Anterior cingulate cortex (tissue), 58 donors: ENCODE results near the gene MLLT1.

Experiments used
- DNase-seq, 58 donors: peaks; one replicate each; lab custom pipeline; 2025; lab: John Stamatoyannopoulos, UW

MLLT1 gene

DNA sequence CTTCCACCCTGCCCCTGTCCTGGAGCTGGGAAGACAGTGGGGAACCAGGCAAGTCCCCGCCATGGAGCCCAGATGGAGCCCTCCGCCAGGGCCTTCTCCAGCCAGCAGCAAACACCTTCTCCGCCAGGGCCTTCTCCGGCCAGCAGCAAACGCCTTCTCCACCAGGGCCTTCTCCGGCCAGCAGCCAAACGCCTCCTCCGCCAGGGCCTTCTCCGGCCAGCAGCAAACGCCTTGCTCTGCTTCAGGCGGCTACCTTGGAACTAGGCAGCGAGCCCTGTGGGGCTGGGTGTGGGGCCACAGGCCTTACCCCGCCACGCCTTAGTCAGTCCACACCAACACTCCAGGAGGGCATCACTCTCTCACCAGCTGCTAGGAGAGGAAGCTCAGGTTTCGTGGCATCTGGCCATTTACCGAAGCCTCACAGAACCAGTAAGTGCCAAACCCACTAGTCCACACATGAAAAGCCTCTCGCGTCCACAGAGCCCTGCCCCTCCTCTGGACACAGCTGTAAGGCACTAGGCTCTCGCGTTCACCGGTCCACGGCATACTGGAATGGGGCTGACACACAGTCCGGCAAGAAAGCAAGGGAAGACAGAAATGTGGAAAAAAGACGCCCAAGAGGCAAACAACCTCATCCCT lies 41.0 kb downstream of the MLLT1 start:
- DNase-seq: peak in 32 of 58 donors; percentile 13 to 64 (median 37)

- peak in 1 of 58 donors; percentile 51 for DNase-seq
These were observed 41.5 kb downstream of the MLLT1 start for GRCh38 chr19:6238256-6238642.

- peak in 13 of 58 donors; percentile 7 to 62 (median 30) for DNase-seq
These were observed 43.2 kb downstream of the MLLT1 start for GRCh38 chr19:6236310-6237291.

DNA sequence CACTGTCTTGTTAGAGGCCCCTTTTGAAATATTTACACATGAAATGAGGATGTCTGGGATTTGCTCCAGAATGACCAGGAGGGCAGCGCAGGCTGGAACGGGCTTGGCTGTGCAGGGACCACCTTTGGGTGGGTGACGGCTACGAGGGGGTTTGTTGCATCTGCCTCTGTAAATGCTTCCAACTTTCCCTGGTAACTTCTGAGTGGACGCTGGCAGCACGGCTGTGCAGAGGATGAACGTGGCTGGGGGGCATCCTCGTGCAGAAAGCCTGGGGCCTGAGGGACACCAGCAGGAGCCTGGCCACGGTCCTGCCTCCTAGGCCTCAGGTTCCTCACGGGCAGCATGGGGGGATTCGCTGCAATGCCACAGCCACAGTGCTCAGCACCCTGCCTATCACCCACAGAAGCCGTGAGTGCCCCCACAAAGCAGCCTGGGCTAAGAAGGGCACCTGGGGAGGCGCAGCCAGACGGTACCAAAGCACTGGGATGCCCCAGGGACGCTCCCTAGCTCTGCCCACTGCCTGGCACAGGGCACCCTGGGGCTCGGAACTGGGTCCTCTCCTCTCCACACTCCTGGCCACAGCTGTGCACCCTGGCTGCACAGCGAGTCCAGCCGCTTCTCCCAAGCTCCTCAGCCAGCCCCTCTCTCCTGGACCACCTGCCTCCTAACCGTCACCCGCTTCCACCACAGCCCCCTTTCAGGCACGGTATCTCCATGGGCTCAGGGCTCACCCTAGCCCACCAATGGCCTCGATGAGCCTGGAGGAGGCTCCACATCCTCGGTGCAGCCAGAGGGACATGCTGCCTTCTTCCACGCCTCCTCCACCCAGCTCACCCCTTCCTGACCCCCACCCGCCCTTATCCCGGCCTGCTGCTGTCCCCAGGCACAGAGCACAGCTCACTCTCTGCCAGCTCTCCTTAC lies 44.5 kb downstream of the MLLT1 start:
- no peak for DNase-seq

- DNase-seq: no peak
These were observed 45.2 kb downstream of the MLLT1 start for GRCh38 chr19:6234527-6234926.

GRCh38 chr19:6233827-6234511 lies 45.8 kb downstream of the MLLT1 start:
- no peak for DNase-seq

DNA sequence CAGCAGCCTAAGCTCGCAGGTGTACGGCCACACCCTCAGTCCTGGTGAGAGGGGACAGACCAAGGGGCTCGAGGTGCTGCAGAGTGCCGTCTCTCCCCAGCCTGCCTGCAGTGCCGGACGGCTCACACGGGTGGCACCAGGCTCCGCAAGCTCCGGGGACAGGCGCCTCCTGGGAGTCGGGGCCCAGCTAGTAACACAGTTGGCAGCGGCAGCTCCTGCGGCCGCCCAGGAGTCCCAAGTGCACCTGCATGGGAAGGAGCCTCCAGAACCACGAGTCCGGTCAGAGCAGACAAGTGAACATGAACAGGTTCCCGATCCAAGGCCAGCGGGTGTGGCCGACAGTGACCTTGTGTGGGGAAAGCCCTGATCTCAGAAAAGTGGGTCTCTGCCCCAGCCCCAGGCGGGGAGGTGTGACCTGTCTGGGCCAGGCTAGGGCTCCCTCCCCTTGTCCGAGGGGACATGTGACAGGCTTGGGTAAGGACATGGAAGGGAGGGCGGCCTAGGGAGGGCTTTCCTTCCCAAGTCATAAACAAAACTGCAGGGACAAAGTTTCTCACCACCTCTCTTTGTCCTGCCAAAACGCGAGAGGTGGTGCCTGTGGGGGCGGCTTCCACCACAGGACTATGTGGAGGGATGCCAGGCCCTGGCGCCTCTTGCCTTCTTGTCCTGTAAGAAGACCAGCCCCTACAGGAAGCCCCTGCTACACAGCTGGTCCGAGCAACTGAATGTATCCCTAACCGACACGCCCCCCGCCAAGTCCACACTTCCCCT lies 46.5 kb downstream of the MLLT1 start:
- no peak for DNase-seq

DNA sequence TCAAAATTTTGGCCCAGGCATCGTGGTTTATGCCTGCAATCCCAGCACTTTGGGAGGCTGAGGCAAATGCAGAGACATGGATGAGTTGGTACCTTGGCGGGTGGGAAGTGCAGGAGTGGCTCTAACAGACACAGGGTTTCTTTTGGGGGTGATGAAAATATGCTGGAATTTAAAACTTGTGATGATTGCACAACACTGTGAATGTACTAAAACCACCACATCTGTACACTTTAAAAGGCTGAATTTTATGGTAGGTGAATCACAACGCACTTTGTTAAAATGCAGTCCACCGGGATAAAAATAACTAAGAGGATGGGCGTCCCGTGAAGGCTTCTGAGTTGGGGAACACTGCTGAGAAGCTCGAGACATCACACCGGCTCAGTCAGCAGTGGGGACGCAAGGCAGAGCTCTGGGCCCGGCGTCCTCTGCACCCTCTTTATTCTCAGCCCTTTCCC lies 47.1 kb downstream of the MLLT1 start:
- DNase-seq: no peak

DNA sequence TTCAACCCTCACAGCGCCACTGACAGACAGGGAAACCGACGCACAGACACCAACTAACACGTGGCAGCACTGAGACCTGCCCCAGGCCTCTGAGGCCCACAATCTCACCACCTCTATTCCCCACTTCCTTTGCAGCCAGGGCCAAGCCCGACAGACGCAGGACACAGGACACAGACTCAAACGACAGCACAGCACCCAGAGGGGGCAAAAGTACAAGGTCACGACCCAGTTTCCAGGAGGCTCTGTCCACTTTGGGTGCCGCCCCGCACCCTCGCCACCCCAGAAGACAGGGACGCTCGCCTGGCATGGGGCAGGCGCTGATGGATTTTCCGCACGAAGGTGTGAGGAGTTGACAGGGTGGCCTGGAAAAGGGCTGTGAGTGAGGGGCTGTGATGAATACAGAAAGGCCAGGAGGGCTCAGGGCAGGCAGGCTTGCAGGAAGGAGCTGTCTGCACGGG lies 48.8 kb downstream of the MLLT1 start:
- no peak for DNase-seq

DNA sequence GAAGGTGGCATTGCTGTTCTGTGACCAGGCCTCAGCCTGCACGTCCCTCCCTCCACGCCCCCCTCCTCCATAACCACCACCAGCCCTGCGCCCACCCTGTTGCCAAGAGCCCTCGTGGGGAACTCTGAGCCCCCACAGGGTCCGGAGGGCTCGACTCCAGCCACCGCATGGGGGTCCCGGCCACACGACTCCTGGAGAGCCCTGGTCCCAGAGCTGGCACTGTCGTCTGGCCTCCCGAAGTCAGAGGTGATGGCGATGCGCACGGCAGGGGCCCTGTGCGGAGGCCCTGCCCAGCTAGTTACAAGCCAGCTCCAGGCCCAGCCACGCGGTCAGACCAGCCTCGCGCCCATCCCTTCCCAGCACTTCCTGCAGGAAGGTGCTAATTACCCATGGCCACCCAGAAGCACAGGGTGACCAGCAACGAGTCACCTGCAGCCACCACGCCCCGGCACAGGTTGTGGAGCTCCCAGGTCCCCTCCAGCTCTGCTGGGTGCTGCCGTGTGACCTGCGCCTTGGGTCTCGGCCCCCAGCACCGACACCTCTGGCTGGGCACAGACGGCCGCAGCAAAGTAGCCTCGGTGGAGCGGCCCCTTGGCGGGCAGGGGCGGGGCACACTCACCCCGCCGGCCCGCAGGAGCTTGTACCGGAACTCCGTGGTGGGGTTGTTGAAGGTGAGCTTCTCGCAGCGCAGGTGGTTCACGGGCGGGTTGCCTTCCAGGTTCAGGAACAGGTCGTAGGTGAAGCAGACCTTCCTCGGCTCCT lies 49.6 kb downstream of the MLLT1 start:
- no peak for DNase-seq

DNA sequence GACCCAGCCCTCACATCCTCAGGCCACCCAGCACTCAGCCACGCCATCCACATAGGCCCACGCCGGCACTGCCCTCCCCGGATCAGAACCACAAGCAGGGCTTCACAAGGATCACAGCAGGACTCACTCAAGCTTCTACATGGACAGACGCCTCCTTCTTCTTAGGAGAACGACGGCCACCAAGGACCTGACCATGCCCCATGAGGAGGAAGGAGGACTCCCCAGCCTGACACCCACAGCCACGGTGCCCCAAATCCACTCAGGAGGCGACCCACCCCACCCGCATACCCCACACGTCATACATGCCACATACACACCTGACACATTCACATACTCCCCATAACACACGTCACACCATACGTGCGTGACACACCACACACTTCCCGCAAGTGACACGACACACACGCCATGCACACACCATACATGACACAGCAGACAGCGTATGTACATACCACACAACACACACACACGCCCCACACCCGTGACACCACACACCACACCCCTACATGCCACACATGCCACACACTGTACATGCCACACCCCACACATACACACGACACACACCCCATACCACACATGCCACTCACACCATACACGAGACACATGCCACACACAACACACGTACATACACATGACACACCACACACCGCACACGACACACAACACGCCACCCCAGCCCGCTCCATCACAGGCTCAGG lies 50.4 kb downstream of the MLLT1 start:
- DNase-seq: no peak

GRCh38 chr19:6228551-6229215 lies 51.1 kb downstream of the MLLT1 start:
- DNase-seq: peak in 1 of 58 donors; percentile 24

DNA sequence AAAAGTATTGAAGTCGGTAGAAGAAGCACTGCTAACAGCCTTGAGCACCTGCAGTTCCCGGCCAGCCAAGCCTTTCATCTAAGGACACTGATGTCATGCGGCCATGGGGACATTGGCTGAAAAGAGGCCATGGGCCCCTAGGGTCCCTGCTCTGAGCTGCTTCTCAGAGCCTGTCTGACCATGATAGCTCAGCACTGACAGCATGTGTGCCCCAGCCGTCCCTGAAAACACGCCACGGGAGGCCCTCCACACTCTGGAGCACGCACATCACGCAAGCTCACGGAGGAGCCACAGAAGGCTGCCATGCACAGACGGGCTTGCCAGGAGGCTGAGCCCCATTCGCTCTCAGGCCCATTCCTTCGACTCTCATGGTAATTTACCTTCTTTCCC lies 51.8 kb downstream of the MLLT1 start:
- DNase-seq: no peak

- DNase-seq: no peak
These were observed 52.4 kb downstream of the MLLT1 start for GRCh38 chr19:6227156-6227935.

DNA sequence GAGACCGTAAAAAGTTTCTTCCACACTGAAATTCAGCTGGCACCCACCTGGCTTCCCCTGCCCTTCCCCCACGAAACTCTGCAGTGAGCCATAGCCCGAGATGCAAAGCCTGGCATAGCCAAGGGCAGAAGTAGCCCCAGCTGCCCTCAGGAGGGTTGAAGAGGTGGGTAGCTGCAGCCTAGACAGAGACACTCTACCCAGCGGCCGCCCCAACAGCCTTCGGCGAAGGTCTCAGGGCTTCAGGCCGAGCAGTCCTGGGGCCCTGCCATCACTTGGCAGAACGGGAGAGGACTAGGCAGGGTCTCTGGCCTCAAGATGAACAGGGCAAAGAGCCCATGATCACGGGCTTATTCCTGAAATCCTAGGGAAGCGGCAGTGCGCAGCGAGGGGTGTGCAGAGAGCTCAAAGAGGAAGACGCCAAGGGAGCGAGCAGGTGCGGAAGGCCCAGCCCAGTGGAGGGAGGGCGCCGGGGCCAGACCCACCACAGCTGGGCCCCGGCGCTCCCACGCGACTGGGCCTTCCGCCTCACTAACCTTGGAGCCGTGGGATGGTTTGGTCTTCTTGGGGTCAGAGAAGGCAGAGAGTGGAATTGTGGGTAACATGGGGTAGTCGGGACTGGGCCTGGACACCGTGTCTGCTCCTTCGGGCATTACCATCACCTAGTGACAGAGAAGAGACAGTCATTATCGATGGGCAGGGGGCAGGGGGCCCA lies 53.2 kb downstream of the MLLT1 start:
- DNase-seq: no peak

- DNase-seq: no peak
These were observed 53.8 kb downstream of the MLLT1 start for GRCh38 chr19:6226012-6226411.
